ENCODE measurements around the gene CLEC2L. TPM values are rescaled to one million over a fixed set of nuclear protein-coding genes. Genes with fewer than 3 reads are reported as not detected.

CLEC2L gene
- total RNA-seq, 8 experiments from 2014 or later: 0.24 to 3.1 (median 1.0) TPM; not detected in 1

- WGBS, 10 experiments: 78 to 100% (median 85%) methylated on average over 1 of the region's 1 CpG; no CpG with 5 or more reads in 2 of the 10 experiments
- in situ Hi-C loops (cut with MboI; ENCODE audit: low pct_unique_long_range_greater_than_20kb in 2 of 9, low sequenced_read_pairs in 9 of 9, unreplicated experiment in 9 of 9): no loop called here
- H3K27ac ChIP-seq: no peak overlapping the region
- peaks cover 0 to 11% of the 10 kb centered on the region in 2 donors for H3K4me1 ChIP-seq (replicated peaks in 1 of 2)
- no peak for ATAC-seq (replicated peaks in 6 of 8)
- no peak overlapping the region for H3K4me3 ChIP-seq
These were observed 66.0 kb downstream of the CLEC2L start for GRCh38 chr7:139589474-139589873.

GRCh38 chr7:139591550-139592195, 68.2 kb downstream of the CLEC2L start:
- Histone ChIP-seq H3K4me3 (no peak overlapping the region), H3K4me1 (replicated peaks in 1 of 2) (peaks cover 0 to 28% of the 10 kb centered on the region in 2 donors), H3K27ac (no peak overlapping the region)
- 33 to 100% (median 80%) methylated on average over 1 to 2 of the region's 3 CpGs; no CpG with 5 or more reads in 1 of the 10 experiments for WGBS, 10 experiments
- in situ Hi-C loops (cut with MboI; ENCODE audit: low pct_unique_long_range_greater_than_20kb in 2 of 9, low sequenced_read_pairs in 9 of 9, unreplicated experiment in 9 of 9): no loop called here
- ATAC-seq (replicated peaks in 6 of 8): no peak

GRCh38 chr7:139592801-139593461, 69.4 kb downstream of the CLEC2L start:
- in situ Hi-C loops (cut with MboI; ENCODE audit: low pct_unique_long_range_greater_than_20kb in 2 of 9, low sequenced_read_pairs in 9 of 9, unreplicated experiment in 9 of 9): no loop called here

GRCh38 chr7:139594090-139594489, 70.6 kb downstream of the CLEC2L start:
- Histone ChIP-seq H3K4me1 (replicated peaks in 1 of 2) (peaks cover 2 to 28% of the 10 kb centered on the region in 2 donors), H3K4me3 (no peak overlapping the region), H3K27ac (no peak overlapping the region)
- 50 to 100% (median 94%) methylated on average over 1 to 2 of the region's 2 CpGs; no CpG with 5 or more reads in 2 of the 10 experiments for WGBS, 10 experiments
- in situ Hi-C loops (cut with MboI; ENCODE audit: low pct_unique_long_range_greater_than_20kb in 2 of 9, low sequenced_read_pairs in 9 of 9, unreplicated experiment in 9 of 9): no loop called here
- peak in 4 of 8 experiments; percentile 9 to 84 (median 58) for ATAC-seq (replicated peaks in 6 of 8)

More at GRCh38 chr7:139592801-139593461, 69.4 kb downstream of the CLEC2L start:
- Histone ChIP-seq H3K4me1 (replicated peaks in 1 of 2) (peaks cover 0 to 28% of the 10 kb centered on the region in 2 donors), H3K27ac (no peak overlapping the region), H3K4me3 (no peak overlapping the region)
- ATAC-seq (replicated peaks in 6 of 8): no peak
- WGBS, 10 experiments: 20 to 100% (median 100%) methylated on average over 1 to 4 of the region's 4 CpGs; no CpG with 5 or more reads in 3 of the 10 experiments

Other genes with a start within 250 kb of the CLEC2L start
- gene FMC1, start 182.3 kb upstream of the CLEC2L start, total RNA-seq: 10 to 100 TPM; 18.4 to 50.2 (median 31.6) TPM
- gene LUC7L2, start 163.8 kb upstream of the CLEC2L start, total RNA-seq: 100 to 1,000 TPM in 1 of 8 experiments, 10 to 100 TPM in 7; 40.4 to 113 (median 51.3) TPM
- 10 to 100 TPM in 1 of 8 experiments, 1 to 10 TPM in 1, under 1 TPM in 5, not detected in 1; 0.08 to 10.4 (median 0.52) TPM for gene KLRG2, start 40.0 kb upstream of the CLEC2L start, total RNA-seq